HepG2 (cell line): ENCODE measurements around the gene BMPER. TPM values are rescaled to one million over a fixed set of nuclear protein-coding genes. Genes with fewer than 3 reads are reported as not detected.

Experiments
- ATAC-seq: fragments of 200-7000 bp; cut with Tn5 transposase; 3 replicates; pipeline ENCODE4 v1.9.1; 2020; ENCODE audit warnings: mild to moderate bottlenecking, moderate library complexity
- BruUV-seq: library from RNA; stranded (reverse); fragments of 400-500 nt; replicated peaks from 2 replicates; lab custom pipeline; 2021; lab: Mats Ljungman, UMichigan
- CTCF ChIA-PET: fragments of 300-600 bp; formaldehyde crosslinking; extraction: SDS; loops from one replicate; lab custom pipeline; 2021; ENCODE audit warnings: low total read pairs, inconsistent platforms, low intra/inter-chr PET ratio; lab: Yijun Ruan, JAX
- POLR2A ChIA-PET: fragments of 350-600 bp; sonication (Branson Sonifier 250); formaldehyde crosslinking; loops from one replicate; lab custom pipeline; 2020; ENCODE audit warnings: antibody characterized with exemption, inconsistent platforms; lab: Yijun Ruan, JAX
- DNase-seq: peaks from one replicate; pipeline ENCODE4 v3.0.0-alpha.2; 2015; ENCODE audit warnings: low spot score
- FAIRE-seq: peaks from 3 replicates; lab custom pipeline; 2011; peaks lifted over from hg19 to GRCh38; lab: Jason Lieb, UNC
- H2AFZ ChIP-seq: one replicate; pipeline ENCODE4 v1.6.1; 2011; ENCODE audit warnings: low read length, inconsistent platforms
- H3K27ac ChIP-seq: fragments of 300-600 bp; 3 replicates; pipeline ENCODE4 v1.8.0; 2011; ENCODE audit warnings: mixed run types, mild to moderate bottlenecking, mixed read lengths, low read length, inconsistent platforms; ENCODE audit not compliant: insufficient read depth; ENCODE audit errors: extremely low read length
- H3K27me3 ChIP-seq, 2 experiments: fragments of 200-600 bp in 1 of 2; 2 replicates in 1 of 2; 3 replicates in 1 of 2; pipeline versions ENCODE4 v1.6.0 to v1.8.0; 2011; ENCODE audit warnings: low read length in 2 of 2, mild to moderate bottlenecking in 2 of 2, moderate library complexity in 2 of 2, inconsistent platforms in 1 of 2; ENCODE audit not compliant: insufficient read depth in 2 of 2, control insufficient read depth in 1 of 2
- H3K36me3 ChIP-seq, 2 experiments: fragments of 200-600 bp in 1 of 2; replicated peaks in 1 of 2; 2 replicates in 1 of 2; 3 replicates in 1 of 2; pipeline versions ENCODE4 v1.5.1 to v1.8.0; 2011; ENCODE audit warnings: low read length in 2 of 2, inconsistent platforms in 1 of 2; ENCODE audit not compliant: insufficient read depth in 2 of 2, control insufficient read depth in 1 of 2
- H3K4me1 ChIP-seq: 2 replicates; pipeline ENCODE4 v1.5.1; 2012; ENCODE audit warnings: low read length, inconsistent platforms; ENCODE audit not compliant: insufficient read depth
- H3K4me2 ChIP-seq: 2 replicates; pipeline ENCODE4 v1.6.0; 2011; ENCODE audit warnings: low read depth, low read length, inconsistent platforms
- H3K4me3 ChIP-seq, 3 experiments: fragments of 200-600 bp in 1 of 3; sonication (generic), shearing (Covaris generic) in 1 of 3; replicated peaks in 1 of 3; 2 replicates each; pipeline ENCODE4 v1.5.1; 2011 to 2016; ENCODE audit warnings: low read length in 3 of 3, inconsistent platforms in 2 of 3, low read depth in 2 of 3, mild to moderate bottlenecking in 2 of 3, control low read depth in 1 of 3, mixed read lengths in 1 of 3; ENCODE audit not compliant: insufficient read depth in 1 of 3
- H3K79me2 ChIP-seq: one replicate; pipeline ENCODE4 v1.6.1; 2011; ENCODE audit warnings: low read length, inconsistent platforms; ENCODE audit not compliant: insufficient read depth
- H3K9ac ChIP-seq: 2 replicates; pipeline ENCODE4 v1.6.0; 2011; ENCODE audit warnings: mild to moderate bottlenecking, low read depth, low read length, inconsistent platforms; ENCODE audit not compliant: insufficient read depth
- H3K9me3 ChIP-seq: 2 replicates; pipeline ENCODE4 v1.5.1; 2012; ENCODE audit warnings: mild to moderate bottlenecking, low read length
- H4K20me1 ChIP-seq: 2 replicates; pipeline ENCODE4 v1.6.0; 2011; ENCODE audit warnings: inconsistent platforms, mild to moderate bottlenecking, low read length, moderate library complexity; ENCODE audit not compliant: insufficient read depth
- ATF5 ChIP-seq: sonication (generic); formaldehyde crosslinking; IDR thresholded peaks from 2 replicates; pipeline ENCODE4 v1.4.0; 2020; ENCODE audit warnings: mild to moderate bottlenecking, low read depth, missing genetic modification reagents
- FOXA3 ChIP-seq: IDR thresholded peaks from 2 replicates; pipeline ENCODE4 v1.6.1; 2016; ENCODE audit warnings: missing genetic modification reagents, missing compliant biosample characterization
- MYC ChIP-seq: sonication (generic); formaldehyde crosslinking; IDR thresholded peaks from 2 replicates; pipeline ENCODE4 v1.9.0; 2021; ENCODE audit warnings: missing genetic modification reagents, borderline replicate concordance
- TEF ChIP-seq: sonication (generic); formaldehyde crosslinking; IDR thresholded peaks from 2 replicates; pipeline ENCODE4 v1.5.0; 2020; ENCODE audit warnings: missing genetic modification reagents
- ZNF503 ChIP-seq: sonication (generic); formaldehyde crosslinking; IDR thresholded peaks from 2 replicates; pipeline ENCODE4 v1.4.0; 2020; ENCODE audit warnings: missing genetic modification reagents
- WGBS: methylation state at CpG from one replicate; pipeline ENCODE4 v1.1.6; 2017; ENCODE audit warnings: low lambda C conversion rate; 5-methylcytosine and 5-hydroxymethylcytosine counted together
- in situ Hi-C: cut with HindIII; loops from 2 replicates; pipeline ENCODE4 v1.10.0; 2017; ENCODE audit warnings: low pct_unique_long_range_greater_than_20kb; ENCODE audit not compliant: extremely low pct_ligation_motif_present
- intact Hi-C: fragments of 100-400 bp; cut with micrococcal nuclease; formaldehyde crosslinking; loops from one replicate; pipeline ENCODE4 v1.10.0; 2022; ENCODE audit not compliant: unreplicated experiment
- polyA plus RNA-seq, 8 experiments: library from polyadenylated mRNA; depleted of rRNA in 3 of 8; stranded (reverse) in 7 of 8; unstranded in 1 of 8; fragments of >200 nt; fragmentation: Illumina TruSeq in 4 of 8; extraction: Trizol in 4 of 8; gene quantifications; 2 replicates each; pipeline versions ENCODE4 v1.2.1 to v1.2.3, GENCODE V29; 2011 to 2016; ENCODE audit warnings: low read depth in 4 of 8, missing spikeins in 1 of 8, mixed read lengths in 1 of 8; ENCODE audit not compliant: insufficient read depth in 1 of 8
- total RNA-seq, 5 experiments: library from RNA; depleted of rRNA; stranded (reverse); fragments of >200 nt; fragmentation: Illumina TruSeq; extraction: Trizol; gene quantifications; 2 replicates each; pipeline ENCODE4 v1.2.3, GENCODE V29; 2016; ENCODE audit warnings: low read depth in 1 of 5

Gene BMPER
- total and polyA plus RNA-seq, 2 of the 13 experiments (the other 11 are each of a cell fraction or from before 2014, with no cell fraction given) = not detected

- TF ChIP-seq ZNF503 (CRISPR knock-in tag) = no peak
- TF ChIP-seq ATF5 (CRISPR knock-in tag) = no peak
- no peak for TF ChIP-seq TEF (CRISPR knock-in tag)
- TF ChIP-seq FOXA3 = no peak
These were observed 276.1 kb downstream of the BMPER start (continued) for GRCh38 chr7:34181271-34181958.

GRCh38 chr7:34184466-34184865 lies 279.1 kb downstream of the BMPER start:
- H3K27me3 ChIP-seq = peaks cover 0 to 11% of the 10 kb centered on the region in 2 experiments; a peak in 2 of 5 replicates
- no peak for DNase-seq
- H3K79me2 ChIP-seq = no peaks in the 10 kb centered on the region
- no peak for TF ChIP-seq MYC (CRISPR knock-in tag)
- 0% methylated on average over 1 of the region's 1 CpG for WGBS
- no peak overlapping the region for H3K9ac ChIP-seq
- H3K27ac ChIP-seq = no peak overlapping the region
- H3K4me1 ChIP-seq = no peaks in the 10 kb centered on the region
- intact Hi-C loops = no loop called here
- in situ Hi-C loops = no loop called here
- no peak for ATAC-seq
- H3K4me2 ChIP-seq = no peak overlapping the region
- ChIA-PET POLR2A (no interaction called here), CTCF (no interaction called here)
- H3K36me3 ChIP-seq = no peaks in the 10 kb centered on the region
- BruUV-seq = no TSS peak
- no peak overlapping the region for H2AFZ ChIP-seq
- no peak for FAIRE-seq
- no peaks in the 10 kb centered on the region for H3K9me3 ChIP-seq
- no peak overlapping the region for H3K4me3 ChIP-seq
- H4K20me1 ChIP-seq = no peaks in the 10 kb centered on the region
